Mucosa of descending colon (tissue), 3 donors: ENCODE results near the gene ADAM11. TPM values are rescaled to one million over a fixed set of nuclear protein-coding genes. Genes with fewer than 3 reads are reported as not detected.

Experiments used
- ATAC-seq: fragments of 200-7000 bp; cut with Tn5 transposase; one replicate; pipeline ENCODE4 v1.9.1; 2020; ENCODE audit warnings: mild to moderate bottlenecking, moderate library complexity
- DNase-seq, 3 donors: peaks; one replicate each; pipeline ENCODE4 v3.0.0-alpha.2; 2020
- H3K36me3 ChIP-seq: fragments of 200-600 bp; one replicate; pipeline ENCODE4 v1.8.0; 2021; ENCODE audit warnings: low read depth, mild to moderate bottlenecking
- H3K4me1 ChIP-seq: fragments of 200-600 bp; one replicate; pipeline ENCODE4 v1.8.0; 2021; ENCODE audit warnings: low read depth, mild to moderate bottlenecking
- H3K4me3 ChIP-seq: fragments of 200-600 bp; one replicate; pipeline ENCODE4 v1.8.0; 2021; ENCODE audit warnings: mild to moderate bottlenecking
- H3K9me3 ChIP-seq: fragments of 200-600 bp; one replicate; pipeline ENCODE4 v1.8.0; 2021; ENCODE audit warnings: mild to moderate bottlenecking
- CTCF ChIP-seq: fragments of 200-600 bp; IDR thresholded peaks from one replicate; pipeline ENCODE4 v1.8.0; 2022; ENCODE audit warnings: antibody characterized with exemption, mild to moderate bottlenecking
- intact Hi-C, 2 donors: fragments of 100-400 bp; cut with DNase I in 1 of 2; cut with micrococcal nuclease in 1 of 2; formaldehyde crosslinking; loops; one replicate each; pipeline versions ENCODE4 v1.11.0 to v1.11.1; 2022; cut with DNase I, micrococcal nuclease
- total RNA-seq, 3 donors: library from RNA; stranded (reverse); fragmentation: NEBNext Ultra II Directional in 2 of 3; extraction: Animal tissue kit (Norgen Biotek cat#: 25700) in 2 of 3; gene quantifications; one replicate each; pipeline versions ENCODE4 v1.2.1 to v1.2.4, GENCODE V29; 2021 to 2023
- donor health status: DM: no; HTN: no; CAD: no; lungs with moderate emphysema.
- donor health status: DM: no; HTN: no; CAD: no.
- donor health status: DM: no; HTN: yes; CAD: no.

ADAM11 gene
- total RNA-seq, 3 donors from 2014 or later, result 0.17 to 4.7 TPM; not detected in 1

- Histone ChIP-seq H3K36me3 (no peaks in the 10 kb centered on the region), H3K4me3 (no peak within 1 kb of the TSS), H3K9me3 (no peaks in the 10 kb centered on the region), H3K4me1 (peaks cover 12% of the 10 kb centered on the region)
- TF ChIP-seq CTCF, result no peak
- DNase-seq, result no peak
- intact Hi-C loops, result loop anchor here in 1 of 2 donors (5.0 kb wide), 1 partner anchor 52 kb away; no protein-coding TSS in a partner anchor
- peak; percentile 22 for ATAC-seq
These were observed 71.0 kb downstream of the ADAM11 start, which contains the start of gene GJC1 for GRCh38 chr17:44829523-44830358. Gene GJC1 (minus strand): TSS chr17:44830287. CDS start chr17:44805817, 24,470 bp downstream.

GRCh38 chr17:44830359-44831288 is 71.8 kb downstream of the ADAM11 start:
- Histone ChIP-seq H3K9me3 (no peaks in the 10 kb centered on the region), H3K4me1 (peaks cover 12% of the 10 kb centered on the region), H3K36me3 (no peaks in the 10 kb centered on the region), H3K4me3 (no peak overlapping the region)
- no peak for ATAC-seq
- TF ChIP-seq CTCF, result no peak
- peak in 1 of 3 donors; percentile 16 for DNase-seq
- intact Hi-C loops, result no loop called here

- TF ChIP-seq CTCF, result no peak
- no peaks in the 10 kb centered on the region for H3K36me3 ChIP-seq
- no peak overlapping the region for H3K4me3 ChIP-seq
- intact Hi-C loops, result no loop called here
- H3K9me3 ChIP-seq, result no peaks in the 10 kb centered on the region
- DNase-seq (no peak), ATAC-seq (no peak)
- peaks cover 12% of the 10 kb centered on the region for H3K4me1 ChIP-seq
These were observed 72.6 kb downstream of the ADAM11 start for GRCh38 chr17:44831371-44831770.

Other genes starting within 250 kb of the ADAM11 start
- 1 to 10 TPM in 2 of 3 donors, under 1 TPM in 1; 0.58 to 3.0 (median 1.5) TPM for gene FZD2, start 201.5 kb upstream of the ADAM11 start, total RNA-seq
- gene MEIOC, start 102.5 kb upstream of the ADAM11 start, total RNA-seq, result under 1 TPM in 1 of 3 donors, not detected in 2; 0.16 TPM
- 10 to 100 TPM; 14.3 to 19.1 (median 18.7) TPM for gene CCDC43, start 69.2 kb upstream of the ADAM11 start, total RNA-seq
- gene DBF4B, start 50.3 kb upstream of the ADAM11 start, total RNA-seq, result 10 to 100 TPM in 1 of 3 donors, 1 to 10 TPM in 2; 4.9 to 10.2 (median 7.2) TPM
- 100 to 1,000 TPM in 1 of 3 donors, 1 to 10 TPM in 2; 2.2 to 140 (median 5.7) TPM for gene GJC1, start 71.3 kb downstream of the ADAM11 start, total RNA-seq
- gene HIGD1B, start 88.9 kb downstream of the ADAM11 start, total RNA-seq, result 1 to 10 TPM in 1 of 3 donors, not detected in 2; 1.6 TPM
- 10 to 100 TPM; 66.3 to 88.1 (median 82.0) TPM for gene EFTUD2, start 140.5 kb downstream of the ADAM11 start, total RNA-seq
- under 1 TPM in 2 of 3 donors, not detected in 1; 0.23 to 0.47 TPM for gene GFAP, start 156.5 kb downstream of the ADAM11 start, total RNA-seq
- gene KIF18B, start 188.8 kb downstream of the ADAM11 start, total RNA-seq, result 10 to 100 TPM in 1 of 3 donors, 1 to 10 TPM in 2; 2.2 to 10.3 (median 4.6) TPM
- gene C1QL1, start 209.3 kb downstream of the ADAM11 start, total RNA-seq, result 1 to 10 TPM in 1 of 3 donors, under 1 TPM in 2; 0.29 to 6.5 (median 0.60) TPM